CD4-positive, alpha-beta T cell (primary cell): Measurements from ENCODE around the gene C6orf163. TPM values are rescaled to one million over a fixed set of nuclear protein-coding genes. Genes with fewer than 3 reads are reported as not detected.

Source experiments
- total RNA-seq, 174 experiments: library from RNA in 2 of 174; stranded (reverse) in 2 of 174; gene quantifications; one replicate each; pipeline ENCODE4 v1.2.3 and lab custom pipeline; 2021 to 2026

The C6orf163 gene
- total RNA-seq, 2 experiments from 2014 or later = 0.93 to 1.4 TPM

Other genes starting within 250 kb of the C6orf163 start
- gene CGA, start 249.7 kb upstream of the C6orf163 start, total RNA-seq = not detected
- 10 to 100 TPM; 81.5 to 82.5 TPM for gene ZNF292, start 189.2 kb upstream of the C6orf163 start, total RNA-seq
- gene SMIM8, start 22.2 kb upstream of the C6orf163 start, total RNA-seq = 1 to 10 TPM; 5.4 TPM
- not detected for gene GJB7, start 15.5 kb upstream of the C6orf163 start, total RNA-seq
- gene CFAP206, start 63.2 kb downstream of the C6orf163 start, total RNA-seq = under 1 TPM in 1 of 2 experiments, not detected in 1; 0.11 TPM
- gene SLC35A1, start 128.2 kb downstream of the C6orf163 start, total RNA-seq = 1 to 10 TPM; 3.8 to 4.9 TPM
- 10 to 100 TPM; 21.9 to 22.4 TPM for gene RARS2, start 245.2 kb downstream of the C6orf163 start, total RNA-seq
- 10 to 100 TPM; 12.1 to 12.9 TPM for gene ORC3, start 245.3 kb downstream of the C6orf163 start, total RNA-seq